Panc1 (cell line): ENCODE measurements around the gene IGF2BP1.

Experiments
- CTCF ChIP-seq: fragments of 450-650 bp; IDR thresholded peaks from 2 replicates; pipeline ENCODE4 v1.5.1; 2017; ENCODE audit warnings: mild to moderate bottlenecking
- SIN3A ChIP-seq: IDR thresholded peaks from 2 replicates; pipeline ENCODE4 v1.6.1; 2012; ENCODE audit warnings: low read depth, mild to moderate bottlenecking, low read length, moderate library complexity, borderline replicate concordance; ENCODE audit not compliant: insufficient read depth

GRCh38 chr17:49038544-49038943, 41.4 kb downstream of the IGF2BP1 start:
- TF ChIP-seq CTCF (no peak), SIN3A (no peak)
